Stimulated activated naive CD8-positive, alpha-beta T cell treated with anti-CD3 and anti-CD28 coated beads, Interleukin-15, Interleukin-2, amounts not matched to agents 100 ng/mL and 50 ng/mL, for 24 hours (primary cell): ENCODE measurements around the gene PSMC1.

Experiments used
- H3K27ac Mint-ChIP-seq: one replicate; pipeline ENCODE4 v1.8.0; 2021; ENCODE audit warnings: mild to moderate bottlenecking, mixed read lengths
- H3K27me3 Mint-ChIP-seq: one replicate; pipeline ENCODE4 v1.8.0; 2021; ENCODE audit warnings: mixed read lengths
- H3K36me3 Mint-ChIP-seq: one replicate; pipeline ENCODE4 v1.8.0; 2021; ENCODE audit warnings: low read depth, mixed read lengths
- H3K4me1 Mint-ChIP-seq: one replicate; pipeline ENCODE4 v1.8.0; 2021; ENCODE audit warnings: low read depth, mixed read lengths
- H3K4me3 Mint-ChIP-seq: one replicate; pipeline ENCODE4 v1.8.0; 2021; ENCODE audit warnings: mild to moderate bottlenecking, mixed read lengths
- H3K9me3 Mint-ChIP-seq: one replicate; pipeline ENCODE4 v1.8.0; 2021; ENCODE audit warnings: mixed read lengths

PSMC1 gene

GRCh38 chr14:90288651-90289355, 32.5 kb downstream of the PSMC1 start:
- Mint-ChIP-seq H3K4me3 (no peak overlapping the region), H3K27me3 (no peaks in the 10 kb centered on the region), H3K27ac (no peak overlapping the region), H3K4me1 (no peaks in the 10 kb centered on the region), H3K36me3 (peaks cover 55% of the 10 kb centered on the region), H3K9me3 (no peaks in the 10 kb centered on the region)

GRCh38 chr14:90290337-90291011, 34.1 kb downstream of the PSMC1 start:
- H3K4me3 Mint-ChIP-seq, result no peak overlapping the region
- no peaks in the 10 kb centered on the region for H3K4me1 Mint-ChIP-seq
- H3K27ac Mint-ChIP-seq, result no peak overlapping the region
- H3K36me3 Mint-ChIP-seq, result peaks cover 62% of the 10 kb centered on the region
- H3K9me3 Mint-ChIP-seq, result no peaks in the 10 kb centered on the region
- H3K27me3 Mint-ChIP-seq, result no peaks in the 10 kb centered on the region

GRCh38 chr14:90291699-90292098, 35.3 kb downstream of the PSMC1 start:
- Mint-ChIP-seq H3K27ac (no peak overlapping the region), H3K4me1 (no peaks in the 10 kb centered on the region), H3K27me3 (no peaks in the 10 kb centered on the region), H3K4me3 (no peak overlapping the region), H3K36me3 (peaks cover 62% of the 10 kb centered on the region), H3K9me3 (no peaks in the 10 kb centered on the region)

GRCh38 chr14:90293766-90294730, 37.7 kb downstream of the PSMC1 start:
- Mint-ChIP-seq H3K4me3 (no peak overlapping the region), H3K27me3 (no peaks in the 10 kb centered on the region), H3K9me3 (no peaks in the 10 kb centered on the region), H3K27ac (no peak overlapping the region), H3K36me3 (peaks cover 60% of the 10 kb centered on the region), H3K4me1 (no peaks in the 10 kb centered on the region)

GRCh38 chr14:90294872-90295271, 38.5 kb downstream of the PSMC1 start:
- Mint-ChIP-seq H3K27me3 (no peaks in the 10 kb centered on the region), H3K9me3 (no peaks in the 10 kb centered on the region), H3K36me3 (peaks cover 52% of the 10 kb centered on the region), H3K4me1 (no peaks in the 10 kb centered on the region), H3K4me3 (no peak overlapping the region), H3K27ac (no peak overlapping the region)

GRCh38 chr14:90295870-90296516, 39.6 kb downstream of the PSMC1 start:
- Mint-ChIP-seq H3K4me1 (peaks cover 8% of the 10 kb centered on the region), H3K9me3 (no peaks in the 10 kb centered on the region), H3K27ac (no peak overlapping the region), H3K4me3 (no peak overlapping the region), H3K36me3 (peaks cover 55% of the 10 kb centered on the region), H3K27me3 (no peaks in the 10 kb centered on the region)

- Mint-ChIP-seq H3K36me3 (peaks cover 57% of the 10 kb centered on the region), H3K27ac (no peak overlapping the region), H3K9me3 (no peaks in the 10 kb centered on the region), H3K4me1 (peaks cover 9% of the 10 kb centered on the region), H3K4me3 (no peak overlapping the region), H3K27me3 (no peaks in the 10 kb centered on the region)
Observed at GRCh38 chr14:90296641-90297040, 40.3 kb downstream of the PSMC1 start.

- Mint-ChIP-seq H3K9me3 (no peaks in the 10 kb centered on the region), H3K27ac (no peak overlapping the region), H3K4me3 (no peak overlapping the region), H3K36me3 (peaks cover 55% of the 10 kb centered on the region), H3K4me1 (peaks cover 9% of the 10 kb centered on the region), H3K27me3 (no peaks in the 10 kb centered on the region)
Observed at GRCh38 chr14:90297876-90298629, 41.7 kb downstream of the PSMC1 start.

GRCh38 chr14:90299408-90299807, 43.1 kb downstream of the PSMC1 start:
- H3K27ac Mint-ChIP-seq, result no peak overlapping the region
- no peaks in the 10 kb centered on the region for H3K9me3 Mint-ChIP-seq
- no peaks in the 10 kb centered on the region for H3K27me3 Mint-ChIP-seq
- H3K4me1 Mint-ChIP-seq, result peaks cover 9% of the 10 kb centered on the region
- peaks cover 56% of the 10 kb centered on the region for H3K36me3 Mint-ChIP-seq
- H3K4me3 Mint-ChIP-seq, result no peak overlapping the region

- Mint-ChIP-seq H3K36me3 (peaks cover 60% of the 10 kb centered on the region), H3K4me3 (no peak overlapping the region), H3K27ac (peak overlapping the region; percentile 21), H3K9me3 (no peaks in the 10 kb centered on the region), H3K27me3 (no peaks in the 10 kb centered on the region), H3K4me1 (peaks cover 9% of the 10 kb centered on the region)
Observed at GRCh38 chr14:90300611-90301047, 44.3 kb downstream of the PSMC1 start.

GRCh38 chr14:90301122-90301521, 44.8 kb downstream of the PSMC1 start:
- H3K4me3 Mint-ChIP-seq, result no peak overlapping the region
- H3K27ac Mint-ChIP-seq, result no peak overlapping the region
- no peaks in the 10 kb centered on the region for H3K27me3 Mint-ChIP-seq
- no peaks in the 10 kb centered on the region for H3K9me3 Mint-ChIP-seq
- peaks cover 9% of the 10 kb centered on the region for H3K4me1 Mint-ChIP-seq
- H3K36me3 Mint-ChIP-seq, result peaks cover 57% of the 10 kb centered on the region

- H3K4me1 Mint-ChIP-seq, result peaks cover 9% of the 10 kb centered on the region
- no peaks in the 10 kb centered on the region for H3K27me3 Mint-ChIP-seq
- peak overlapping the region; percentile 5 for H3K27ac Mint-ChIP-seq
- H3K4me3 Mint-ChIP-seq, result no peak overlapping the region
- H3K9me3 Mint-ChIP-seq, result no peaks in the 10 kb centered on the region
- H3K36me3 Mint-ChIP-seq, result peaks cover 52% of the 10 kb centered on the region
Observed at GRCh38 chr14:90301668-90302090, 45.3 kb downstream of the PSMC1 start.

GRCh38 chr14:90302529-90303303, 46.4 kb downstream of the PSMC1 start:
- Mint-ChIP-seq H3K27ac (no peak overlapping the region), H3K27me3 (no peaks in the 10 kb centered on the region), H3K4me1 (peaks cover 9% of the 10 kb centered on the region), H3K4me3 (no peak overlapping the region), H3K9me3 (no peaks in the 10 kb centered on the region), H3K36me3 (peaks cover 57% of the 10 kb centered on the region)
